DMS53 treated with DMSO at 0.1 percent for 48 hours (cell line): ENCODE measurements around the gene GNL2.

Source experiments
- DNase-seq: peaks from one replicate; lab custom pipeline; 2025; ENCODE audit not compliant: unreplicated experiment; lab: John Stamatoyannopoulos, UW

The GNL2 gene

GRCh38 chr1:37595440-37596181, at the start of gene GNL2:
TSS of gene GNL2 (minus strand) at chr1:37595937. CDS start at chr1:37595822, 115 bp downstream.
- peak; percentile 91 for DNase-seq

DNA sequence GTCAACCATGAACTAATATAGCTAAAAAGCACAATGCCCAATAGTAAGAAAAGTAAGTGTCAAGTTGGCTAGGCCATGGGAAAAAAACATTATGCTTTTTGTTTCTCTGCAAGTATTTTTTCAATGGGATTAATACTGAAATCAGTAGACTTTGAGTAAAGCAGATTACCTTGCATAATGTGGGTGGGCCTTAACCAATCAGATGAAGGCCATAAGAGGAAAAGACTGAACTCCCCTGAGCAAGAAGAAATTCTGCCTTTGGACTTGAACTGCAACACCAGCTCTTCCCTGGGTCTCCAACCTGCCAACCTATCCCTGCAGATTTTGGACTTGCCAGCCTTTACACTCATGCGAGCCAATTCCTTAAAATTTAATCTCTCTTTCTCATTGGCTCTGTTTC, 45.3 kb upstream of the GNL2 start:
- DNase-seq: no peak

DNA sequence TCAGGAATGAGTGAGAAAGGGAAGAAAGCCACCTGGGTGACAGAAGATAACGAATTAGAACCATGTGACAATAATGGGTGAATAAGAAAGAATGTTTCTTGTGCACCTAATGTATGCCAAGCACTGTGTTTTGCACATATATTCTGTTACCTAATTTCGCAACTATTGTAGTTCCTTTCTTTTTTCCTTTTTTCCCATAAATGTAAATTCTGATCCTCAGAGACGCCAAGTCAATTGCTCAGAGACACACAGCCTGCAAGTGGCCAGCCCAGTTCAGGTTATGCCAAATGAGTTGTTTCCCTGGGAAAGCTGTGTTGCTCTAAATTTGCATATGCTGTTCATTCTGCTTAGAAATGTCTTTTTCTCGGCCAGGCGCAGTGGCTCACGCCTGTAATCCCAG, 40.7 kb upstream of the GNL2 start:
- no peak for DNase-seq

- DNase-seq: no peak
Observed at GRCh38 chr1:37634992-37635902, 39.5 kb upstream of the GNL2 start.

DNA sequence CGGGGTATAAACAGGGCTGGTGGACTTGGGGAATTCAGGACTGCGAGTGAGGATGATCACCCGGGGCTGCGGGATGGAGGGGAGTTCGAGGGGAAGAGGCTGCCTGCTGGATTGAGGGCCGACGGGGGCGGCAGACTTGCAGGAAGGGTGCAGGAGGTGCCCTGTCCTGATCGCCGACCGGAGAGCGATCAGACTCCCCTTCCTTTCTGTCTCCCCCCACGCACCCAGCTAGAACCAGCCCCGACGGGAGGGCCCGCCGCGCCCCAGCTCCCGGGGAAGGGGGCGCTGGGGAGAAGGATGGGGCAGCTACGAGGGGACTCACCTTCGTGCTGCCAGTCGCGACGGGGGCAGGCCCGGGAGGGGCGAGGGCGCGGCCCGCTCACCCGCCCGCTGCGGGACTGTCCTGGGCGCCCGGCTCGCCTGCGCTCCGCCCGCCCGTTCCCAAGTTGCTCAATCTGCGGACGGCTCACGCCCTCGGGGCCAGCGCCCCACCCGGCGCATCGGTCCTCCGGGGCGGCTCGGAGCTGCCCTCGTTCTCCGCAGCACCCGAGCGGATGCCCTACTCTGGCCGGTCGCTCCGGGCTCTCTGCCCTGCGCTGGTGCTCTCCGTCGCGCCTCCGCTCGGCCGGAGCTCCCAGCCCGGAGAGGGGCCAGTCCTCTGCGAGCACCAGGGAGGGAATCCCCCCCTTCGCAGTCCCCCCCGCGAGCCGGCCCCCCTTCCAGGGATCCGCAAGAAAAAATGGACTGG, 38.7 kb upstream of the GNL2 start, which contains the start of gene RSPO1:
Gene RSPO1 (minus strand): TSS at position 649 of the 748 bp plus-strand sequence. CDS start 5,231 bp downstream, outside the sequence.
- no peak for DNase-seq

GRCh38 chr1:37633938-37634243, 38.2 kb upstream of the GNL2 start:
- DNase-seq: no peak

DNA sequence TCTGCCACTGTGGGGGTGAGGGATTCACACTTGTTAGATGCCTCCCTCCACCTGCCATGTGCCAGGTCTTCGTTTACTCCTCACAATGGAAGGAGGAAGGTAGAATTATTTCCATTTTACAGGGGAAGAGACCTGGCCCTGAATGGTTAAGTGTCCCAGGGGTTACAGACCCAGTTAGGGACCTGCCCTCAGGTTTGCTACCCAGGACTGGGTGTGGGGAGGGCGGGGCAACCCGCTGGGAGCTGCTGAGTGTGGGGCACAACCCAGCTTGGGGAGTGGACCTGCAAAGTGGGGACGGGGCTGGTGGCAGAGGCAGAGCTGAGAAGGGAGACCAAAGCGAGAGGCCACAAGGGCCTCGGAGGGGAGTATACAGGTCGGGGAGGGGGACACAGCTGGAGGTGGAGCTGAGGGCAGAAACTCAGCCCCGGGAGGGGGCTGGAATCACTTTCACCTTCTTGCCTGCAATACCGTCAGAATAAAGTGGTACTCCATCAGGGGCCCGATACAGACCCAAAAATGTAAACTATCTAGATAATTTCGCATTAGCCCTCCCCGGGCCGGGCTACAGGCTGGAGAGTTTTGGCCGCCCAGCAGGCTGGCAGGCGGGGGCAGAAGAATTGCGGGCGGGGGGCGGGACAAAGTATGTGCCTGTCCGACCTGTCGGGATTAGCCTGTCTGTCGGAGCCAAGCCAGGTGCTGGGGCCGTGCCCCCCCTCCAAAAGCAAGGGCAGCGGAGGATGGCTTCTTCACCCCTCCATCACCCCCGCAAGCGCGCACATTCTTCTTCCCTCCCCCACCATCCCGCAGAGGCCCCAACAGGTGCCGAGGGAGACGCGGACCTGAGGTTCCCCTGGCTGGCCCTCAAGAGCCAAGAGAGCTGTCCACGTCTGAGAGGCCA, 37.6 kb upstream of the GNL2 start:
- no peak for DNase-seq

GRCh38 chr1:37631036-37631435, 35.3 kb upstream of the GNL2 start:
- no peak for DNase-seq

- no peak for DNase-seq
Observed at GRCh38 chr1:37630426-37631028, 34.8 kb upstream of the GNL2 start.

DNA sequence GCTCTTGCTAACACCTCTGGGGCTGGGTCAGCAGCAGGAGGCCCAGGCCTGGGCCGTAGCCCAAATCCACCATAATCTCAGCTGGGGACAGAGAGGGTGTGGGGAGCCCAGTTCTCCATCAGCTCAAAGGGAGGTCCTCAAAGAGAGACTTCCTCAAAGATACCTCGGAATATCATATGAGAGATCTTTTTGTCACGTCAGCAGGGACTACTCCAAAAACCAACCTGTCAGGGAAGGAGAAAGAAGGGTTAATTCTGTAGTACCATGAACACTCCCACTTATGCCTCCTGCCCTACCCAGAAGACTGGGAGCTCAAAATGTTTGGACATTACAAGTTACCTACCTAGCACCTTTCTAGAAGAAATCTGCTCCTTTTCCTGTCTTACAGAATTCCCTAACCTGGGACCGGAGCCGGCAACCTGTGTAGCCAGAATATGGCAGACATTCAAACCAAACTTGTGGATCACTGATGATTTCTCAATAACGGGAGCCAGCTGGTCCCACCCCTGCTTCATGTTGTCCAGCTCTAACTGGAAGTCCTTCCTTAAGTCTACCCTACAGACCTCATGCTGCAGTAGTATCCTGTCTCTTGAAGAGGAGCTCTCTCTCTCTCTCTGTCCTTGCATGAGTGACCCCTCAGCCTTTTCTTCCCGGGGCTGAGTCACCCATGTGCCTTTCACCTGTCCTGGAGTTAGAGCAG, 34.1 kb upstream of the GNL2 start:
- DNase-seq: no peak

DNA sequence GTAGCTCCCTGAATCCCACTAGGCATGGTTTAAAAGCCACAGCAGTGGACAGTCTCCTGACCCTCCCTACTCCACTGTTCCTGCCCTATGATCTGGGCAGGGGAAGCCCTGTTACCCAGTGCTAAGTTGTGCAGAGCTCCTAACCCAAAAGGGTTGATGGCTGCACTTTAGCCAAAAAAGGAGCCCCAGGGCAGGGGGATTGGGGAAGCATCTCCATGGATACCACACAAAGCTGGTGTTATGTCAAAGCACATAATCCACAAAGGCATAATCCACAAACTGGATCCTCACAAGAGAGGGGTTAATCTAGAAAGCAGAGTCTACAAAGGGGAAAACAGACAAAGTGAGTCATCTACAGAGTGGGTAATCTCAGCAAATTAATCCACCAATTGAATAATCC, 33.3 kb upstream of the GNL2 start:
- no peak for DNase-seq

- DNase-seq: no peak
Observed at GRCh38 chr1:37628026-37628556, 32.4 kb upstream of the GNL2 start.

DNA sequence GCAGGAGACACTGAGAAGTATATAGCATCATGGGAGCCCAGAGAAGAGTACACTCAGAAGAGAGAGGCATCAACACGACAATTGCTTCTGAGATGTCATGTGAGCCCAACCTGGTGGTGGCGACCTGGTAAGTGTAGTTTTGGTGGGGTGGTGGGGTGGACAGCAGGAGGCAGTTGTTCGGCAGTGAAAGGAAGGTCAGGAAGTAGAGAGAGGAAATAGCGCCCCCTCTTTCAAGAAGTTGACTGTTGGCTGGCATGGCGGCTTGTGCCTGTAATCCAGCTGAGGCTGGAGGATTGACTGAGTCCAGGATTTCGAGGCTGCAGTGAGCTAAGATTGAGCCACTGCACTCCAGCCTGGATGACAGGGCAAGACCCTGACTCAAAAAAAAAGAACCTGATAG, 26.4 kb upstream of the GNL2 start:
- DNase-seq: no peak

DNA sequence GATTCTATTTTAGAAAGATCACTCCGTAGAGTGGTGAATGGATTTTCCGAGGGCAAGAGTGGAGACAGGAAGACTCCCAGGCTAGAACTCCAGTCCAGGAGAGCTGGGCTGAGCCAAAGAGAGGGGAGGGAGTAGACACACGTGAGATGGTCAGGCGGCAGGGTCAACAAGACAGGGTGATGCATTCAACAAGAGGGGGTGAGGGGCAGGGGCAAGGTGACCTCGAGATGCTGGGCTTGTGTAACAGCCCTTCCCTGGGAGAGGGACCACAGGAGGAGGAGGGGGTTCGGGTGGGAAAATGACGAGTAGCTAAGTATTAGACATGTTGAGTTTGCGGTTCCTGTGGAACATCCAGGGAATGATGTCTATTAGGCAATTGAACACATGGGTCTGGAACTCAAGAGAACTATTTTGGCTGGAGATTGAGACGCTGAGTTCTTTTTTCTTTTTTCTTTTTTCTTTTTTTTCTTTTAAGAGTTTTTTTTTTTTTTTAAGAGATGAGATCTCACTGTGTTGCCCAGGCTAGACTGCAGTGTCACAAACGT, 25.7 kb upstream of the GNL2 start:
- DNase-seq: no peak

DNA sequence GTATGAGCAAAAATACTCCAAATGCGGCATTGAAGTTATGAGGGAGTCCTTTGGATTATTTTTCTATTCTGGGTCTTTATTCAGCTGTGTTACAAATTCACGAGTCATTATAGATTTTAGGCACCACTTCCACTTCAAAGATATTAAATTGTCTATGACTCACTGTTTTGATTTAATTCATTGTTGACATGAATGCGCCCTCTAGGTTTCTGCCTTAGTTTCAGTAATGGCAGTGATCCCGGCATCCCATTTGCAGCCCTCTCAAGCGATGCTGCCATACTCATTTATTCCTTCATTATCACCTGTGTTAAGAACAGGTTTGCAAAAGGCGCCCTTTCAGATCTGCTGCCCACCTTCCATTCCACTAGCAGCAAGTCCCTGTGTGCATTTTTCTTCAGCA, 25.0 kb upstream of the GNL2 start:
- DNase-seq: no peak

DNA sequence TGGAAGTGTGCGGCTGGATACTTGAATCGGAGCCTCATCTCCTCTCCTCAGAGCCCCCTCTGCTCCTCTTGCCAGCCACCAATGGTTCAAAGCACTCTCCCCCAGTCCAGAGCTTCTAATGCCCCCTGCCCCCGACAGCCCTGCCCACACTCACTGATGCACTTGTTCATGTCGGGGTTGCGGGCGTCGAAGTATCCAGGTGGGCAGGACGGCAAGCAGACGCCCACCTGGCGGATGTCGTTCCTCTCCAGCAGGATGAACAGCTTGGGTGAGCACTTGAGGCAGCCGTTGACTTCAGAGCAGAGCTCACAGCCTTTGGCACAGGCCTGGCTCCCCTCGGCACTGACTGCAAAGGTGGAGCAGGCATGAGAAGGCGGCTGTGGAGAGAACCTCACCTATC, 20.6 kb upstream of the GNL2 start:
- no peak for DNase-seq

GRCh38 chr1:37614105-37614504, 18.4 kb upstream of the GNL2 start:
- DNase-seq: no peak

GRCh38 chr1:37612186-37612585, 16.4 kb upstream of the GNL2 start:
- no peak for DNase-seq

- DNase-seq: no peak
Observed at GRCh38 chr1:37609994-37610393, 14.3 kb upstream of the GNL2 start.
